Measurements from ENCODE around the gene RPTOR.

The RPTOR gene

DNA sequence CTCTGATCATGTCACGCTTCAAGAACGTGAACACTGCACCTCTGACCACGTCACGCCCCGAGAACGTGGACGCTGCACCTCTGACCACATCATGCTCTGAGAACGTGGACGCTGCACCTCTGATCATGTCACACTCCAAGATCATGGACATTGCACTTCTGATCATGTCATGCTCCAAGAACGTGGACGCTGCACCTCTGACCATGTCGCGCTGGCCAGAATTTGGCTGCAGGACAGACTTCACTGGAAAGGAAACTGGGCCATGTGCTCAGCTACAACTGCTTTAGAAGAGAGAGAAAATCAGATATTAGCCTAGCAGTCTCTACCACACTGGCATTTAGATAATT, 182.7 kb downstream of the RPTOR start:
- Histone ChIP-seq H4K20me1 (ENCODE audit: insufficient read depth, low read length) (peaks cover 17% of the 10 kb centered on the region), H3K4me1 (ENCODE audit: low read length) (no peaks in the 10 kb centered on the region), H3K27ac (ENCODE audit: low read length) (no peak overlapping the region), H2AFZ (ENCODE audit: low read depth, low read length) (no peak overlapping the region), H3K4me3 (ENCODE audit: low read length) (no peak overlapping the region), H3K36me3 (replicated peaks; ENCODE audit: low read depth, low read length) (no peaks in the 10 kb centered on the region), H3K79me2 (ENCODE audit: low read length) (peaks cover 23% of the 10 kb centered on the region; the same call in 1 of the 2 replicates), H3K9ac (ENCODE audit: low read length) (no peak overlapping the region), H3K4me2 (ENCODE audit: low read length) (no peak overlapping the region), H3K9me3 (ENCODE audit: insufficient read depth, low read length) (no peaks in the 10 kb centered on the region), H3K27me3 (ENCODE audit: low read depth, low read length) (no peaks in the 10 kb centered on the region)
- TF ChIP-seq, protein P1, sequence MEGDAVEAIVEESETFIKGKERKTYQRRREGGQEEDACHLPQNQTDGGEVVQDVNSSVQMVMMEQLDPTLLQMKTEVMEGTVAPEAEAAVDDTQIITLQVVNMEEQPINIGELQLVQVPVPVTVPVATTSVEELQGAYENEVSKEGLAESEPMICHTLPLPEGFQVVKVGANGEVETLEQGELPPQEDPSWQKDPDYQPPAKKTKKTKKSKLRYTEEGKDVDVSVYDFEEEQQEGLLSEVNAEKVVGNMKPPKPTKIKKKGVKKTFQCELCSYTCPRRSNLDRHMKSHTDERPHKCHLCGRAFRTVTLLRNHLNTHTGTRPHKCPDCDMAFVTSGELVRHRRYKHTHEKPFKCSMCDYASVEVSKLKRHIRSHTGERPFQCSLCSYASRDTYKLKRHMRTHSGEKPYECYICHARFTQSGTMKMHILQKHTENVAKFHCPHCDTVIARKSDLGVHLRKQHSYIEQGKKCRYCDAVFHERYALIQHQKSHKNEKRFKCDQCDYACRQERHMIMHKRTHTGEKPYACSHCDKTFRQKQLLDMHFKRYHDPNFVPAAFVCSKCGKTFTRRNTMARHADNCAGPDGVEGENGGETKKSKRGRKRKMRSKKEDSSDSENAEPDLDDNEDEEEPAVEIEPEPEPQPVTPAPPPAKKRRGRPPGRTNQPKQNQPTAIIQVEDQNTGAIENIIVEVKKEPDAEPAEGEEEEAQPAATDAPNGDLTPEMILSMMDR (IDR thresholded peaks at IDR 0.05; ENCODE audit: low read depth, low read length) = no peak
- TF ChIP-seq EZH2phosphoT487 (IDR thresholded peaks at IDR 0.05; ENCODE audit: low read depth) = no peak

DNA sequence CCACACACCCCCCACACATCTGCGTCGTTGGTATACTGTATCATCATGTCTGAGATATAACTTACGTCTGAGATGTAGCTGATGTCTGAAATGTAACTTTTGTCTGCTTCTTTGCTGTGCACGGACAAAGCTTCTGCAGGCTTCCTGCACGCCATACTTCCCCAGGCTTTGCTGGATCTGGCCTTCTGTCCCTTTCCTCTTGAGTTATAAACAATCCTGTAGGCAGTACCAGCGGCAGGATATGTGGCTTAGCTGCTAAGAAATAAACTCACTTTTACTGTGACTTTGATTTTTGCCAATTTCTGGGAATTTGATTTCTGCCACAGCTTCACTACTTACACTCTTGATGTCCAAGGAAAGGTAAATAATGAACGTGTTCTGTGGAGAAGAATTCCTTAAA, 184.4 kb downstream of the RPTOR start:
- Histone ChIP-seq H3K27me3 (ENCODE audit: low read depth, low read length) (no peaks in the 10 kb centered on the region), H3K9ac (ENCODE audit: low read length) (no peak overlapping the region), H2AFZ (ENCODE audit: low read depth, low read length) (no peak overlapping the region), H3K79me2 (ENCODE audit: low read length) (peaks cover 12% of the 10 kb centered on the region; the same call in 1 of the 2 replicates), H3K4me3 (ENCODE audit: low read length) (no peak overlapping the region), H3K9me3 (ENCODE audit: insufficient read depth, low read length) (no peaks in the 10 kb centered on the region), H3K27ac (ENCODE audit: low read length) (no peak overlapping the region), H3K36me3 (replicated peaks; ENCODE audit: low read depth, low read length) (no peaks in the 10 kb centered on the region), H4K20me1 (ENCODE audit: insufficient read depth, low read length) (peaks cover 3% of the 10 kb centered on the region), H3K4me1 (ENCODE audit: low read length) (no peaks in the 10 kb centered on the region), H3K4me2 (ENCODE audit: low read length) (no peak overlapping the region)
- TF ChIP-seq, protein P1 (IDR thresholded peaks at IDR 0.05; ENCODE audit: low read depth, low read length) = no peak
- TF ChIP-seq EZH2phosphoT487 (IDR thresholded peaks at IDR 0.05; ENCODE audit: low read depth) = no peak

DNA sequence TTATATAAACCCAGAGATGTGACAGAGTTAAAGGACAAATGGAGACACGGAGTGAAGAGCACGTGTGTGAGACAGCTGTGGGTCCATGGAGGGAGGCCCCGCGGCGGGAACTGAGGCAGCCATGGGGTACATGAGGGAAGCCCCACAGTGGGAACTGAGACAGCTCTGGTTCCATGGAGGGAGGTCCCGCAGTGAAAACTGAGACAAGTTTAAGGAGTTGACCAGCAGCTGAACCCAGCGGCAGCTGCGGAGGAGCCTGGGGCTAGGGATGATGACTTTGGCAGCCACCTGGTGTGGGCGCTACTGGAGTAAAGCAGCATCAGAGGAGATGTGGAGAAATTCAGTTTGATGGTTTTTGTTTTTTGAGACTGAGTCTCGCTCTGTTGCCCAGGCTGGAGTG, 185.1 kb downstream of the RPTOR start:
- Histone ChIP-seq H3K4me1 (ENCODE audit: low read length) (no peaks in the 10 kb centered on the region), H3K9me3 (ENCODE audit: insufficient read depth, low read length) (no peaks in the 10 kb centered on the region)

DNA sequence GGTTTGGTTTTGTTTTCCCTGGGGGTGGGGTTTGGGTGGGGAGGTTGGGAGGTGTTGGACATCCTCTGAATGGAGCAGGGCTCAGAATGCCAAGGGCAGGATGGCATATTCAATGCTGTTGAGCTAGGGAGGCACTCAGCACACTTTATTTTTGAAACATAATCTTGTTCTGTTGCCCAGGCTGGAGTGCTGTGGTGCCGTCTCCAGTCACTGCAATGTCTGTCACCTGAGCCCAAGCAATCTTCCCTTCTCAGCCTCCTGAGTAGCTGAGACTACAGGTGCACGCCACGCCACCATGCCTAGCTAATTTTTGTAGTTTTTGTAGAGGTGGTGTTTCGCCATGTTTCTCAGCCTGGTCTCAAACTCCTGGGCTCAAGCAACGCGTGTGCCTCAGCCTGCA, 186.1 kb downstream of the RPTOR start:
- H3K79me2 ChIP-seq (ENCODE audit: low read length) = peaks cover 7% of the 10 kb centered on the region; the same call in 1 of the 2 replicates
- H3K9me3 ChIP-seq (ENCODE audit: insufficient read depth, low read length) = no peaks in the 10 kb centered on the region
- H3K9ac ChIP-seq (ENCODE audit: low read length) = no peak overlapping the region
- no peak overlapping the region for H3K27ac ChIP-seq (ENCODE audit: low read length)
- H3K4me1 ChIP-seq (ENCODE audit: low read length) = no peaks in the 10 kb centered on the region
- no peaks in the 10 kb centered on the region for H3K27me3 ChIP-seq (ENCODE audit: low read depth, low read length)
- no peak overlapping the region for H3K4me3 ChIP-seq (ENCODE audit: low read length)
- peaks cover 3% of the 10 kb centered on the region for H4K20me1 ChIP-seq (ENCODE audit: insufficient read depth, low read length)
- no peak overlapping the region for H3K4me2 ChIP-seq (ENCODE audit: low read length)
- no peak overlapping the region for H2AFZ ChIP-seq (ENCODE audit: low read depth, low read length)
- TF ChIP-seq, protein P1 (IDR thresholded peaks at IDR 0.05; ENCODE audit: low read depth, low read length) = no peak
- TF ChIP-seq EZH2phosphoT487 (IDR thresholded peaks at IDR 0.05; ENCODE audit: low read depth) = no peak
- no peaks in the 10 kb centered on the region for H3K36me3 ChIP-seq (replicated peaks; ENCODE audit: low read depth, low read length)

More for the DNA sequence above, 185.1 kb downstream of the RPTOR start:
- TF ChIP-seq, protein P1 (IDR thresholded peaks at IDR 0.05; ENCODE audit: low read depth, low read length) = no peak
- TF ChIP-seq EZH2phosphoT487 (IDR thresholded peaks at IDR 0.05; ENCODE audit: low read depth) = no peak
- Histone ChIP-seq H3K79me2 (ENCODE audit: low read length) (peaks cover 7% of the 10 kb centered on the region; the same call in 1 of the 2 replicates), H2AFZ (ENCODE audit: low read depth, low read length) (no peak overlapping the region), H3K27ac (ENCODE audit: low read length) (no peak overlapping the region), H4K20me1 (ENCODE audit: insufficient read depth, low read length) (peaks cover 3% of the 10 kb centered on the region), H3K27me3 (ENCODE audit: low read depth, low read length) (no peaks in the 10 kb centered on the region), H3K4me3 (ENCODE audit: low read length) (no peak overlapping the region), H3K4me2 (ENCODE audit: low read length) (no peak overlapping the region), H3K9ac (ENCODE audit: low read length) (no peak overlapping the region), H3K36me3 (replicated peaks; ENCODE audit: low read depth, low read length) (no peaks in the 10 kb centered on the region)
